Astrocyte (in vitro differentiated cells and primary cell): Measurements from ENCODE around the gene CHST11. TPM values are rescaled to one million over a fixed set of nuclear protein-coding genes. Genes with fewer than 3 reads are reported as not detected.

ENCODE experiments used
- DNase-seq: peaks from one replicate; pipeline ENCODE4 v3.0.0-alpha.2; 2010; ENCODE audit warnings: low read depth
- FAIRE-seq: peaks from 2 replicates; lab custom pipeline; 2011; peaks lifted over from hg19 to GRCh38; lab: Jason Lieb, UNC
- H2AFZ ChIP-seq: 2 replicates; pipeline ENCODE4 v1.6.0; 2012; ENCODE audit warnings: low read depth, low read length, inconsistent platforms
- H3K27ac ChIP-seq: 2 replicates; pipeline ENCODE4 v1.5.1; 2011; ENCODE audit warnings: low read depth, low read length, inconsistent platforms
- H3K27me3 ChIP-seq: 2 replicates; pipeline ENCODE4 v1.6.0; 2011; ENCODE audit warnings: low read length, inconsistent platforms; ENCODE audit not compliant: insufficient read depth
- H3K36me3 ChIP-seq: 2 replicates; pipeline ENCODE4 v1.5.1; 2011; ENCODE audit warnings: low read length, inconsistent platforms; ENCODE audit not compliant: insufficient read depth
- H3K4me1 ChIP-seq: 2 replicates; pipeline ENCODE4 v1.5.1; 2011; ENCODE audit warnings: low read length, inconsistent platforms; ENCODE audit not compliant: insufficient read depth
- H3K4me2 ChIP-seq: 2 replicates; pipeline ENCODE4 v1.6.0; 2012; ENCODE audit warnings: low read length, inconsistent platforms
- H3K4me3 ChIP-seq: 2 replicates; pipeline ENCODE4 v1.5.1; 2011; ENCODE audit warnings: low read depth, mild to moderate bottlenecking, low read length, inconsistent platforms; ENCODE audit not compliant: insufficient read depth
- H3K79me2 ChIP-seq: 2 replicates; pipeline ENCODE4 v1.6.0; 2012; ENCODE audit warnings: mild to moderate bottlenecking, low read length, inconsistent platforms; ENCODE audit not compliant: insufficient read depth
- H3K9ac ChIP-seq: 2 replicates; pipeline ENCODE4 v1.6.0; 2012; ENCODE audit warnings: mild to moderate bottlenecking, low read length, inconsistent platforms
- H3K9me3 ChIP-seq: 2 replicates; pipeline ENCODE4 v1.5.1; 2012; ENCODE audit warnings: low read depth, mild to moderate bottlenecking, low read length, inconsistent platforms; ENCODE audit not compliant: insufficient read depth
- H4K20me1 ChIP-seq: 2 replicates; pipeline ENCODE4 v1.6.0; 2012; ENCODE audit warnings: low read length, inconsistent platforms; ENCODE audit not compliant: insufficient read depth
- H3K27ac Mint-ChIP-seq: one replicate; pipeline ENCODE4 v1.8.0; 2021; ENCODE audit warnings: mild to moderate bottlenecking, mixed read lengths; ENCODE audit not compliant: unreplicated experiment
- H3K27me3 Mint-ChIP-seq: one replicate; pipeline ENCODE4 v1.8.0; 2021; ENCODE audit warnings: low read depth, mixed read lengths; ENCODE audit not compliant: unreplicated experiment
- H3K36me3 Mint-ChIP-seq: one replicate; pipeline ENCODE4 v1.8.0; 2021; ENCODE audit warnings: low read depth, mixed read lengths; ENCODE audit not compliant: unreplicated experiment
- H3K4me1 Mint-ChIP-seq: one replicate; pipeline ENCODE4 v1.8.0; 2021; ENCODE audit warnings: low read depth, mixed read lengths; ENCODE audit not compliant: unreplicated experiment
- H3K4me3 Mint-ChIP-seq: one replicate; pipeline ENCODE4 v1.8.0; 2021; ENCODE audit warnings: mild to moderate bottlenecking, moderate library complexity, mixed read lengths; ENCODE audit not compliant: unreplicated experiment
- H3K9me3 Mint-ChIP-seq: one replicate; pipeline ENCODE4 v1.8.0; 2021; ENCODE audit warnings: mild to moderate bottlenecking, mixed read lengths; ENCODE audit not compliant: unreplicated experiment
- CTCF ChIP-seq: IDR thresholded peaks from 2 replicates; pipeline ENCODE4 v1.5.1; 2011; ENCODE audit warnings: low read depth, mild to moderate bottlenecking, inconsistent platforms, low read length, moderate library complexity; ENCODE audit not compliant: insufficient read depth
- EZH2 ChIP-seq: IDR thresholded peaks from 2 replicates; pipeline ENCODE4 v1.6.1; 2012; ENCODE audit warnings: mild to moderate bottlenecking, low read length, inconsistent platforms; ENCODE audit not compliant: insufficient read depth
- total RNA-seq: library from RNA; stranded (reverse); gene quantifications from 2 replicates; pipeline ENCODE4 v1.2.1, GENCODE V29; 2021

CHST11 gene
- total RNA-seq, 1 donor from 2014 or later, result 30.2 TPM

GRCh38 chr12:104651811-104652210 is 195.1 kb downstream of the CHST11 start:
- Mint-ChIP-seq H3K9me3 (no peaks in the 10 kb centered on the region), H3K4me3 (no peak overlapping the region), H3K27me3 (no peaks in the 10 kb centered on the region), H3K4me1 (peaks cover 9% of the 10 kb centered on the region), H3K36me3 (peaks cover 5% of the 10 kb centered on the region), H3K27ac (no peak overlapping the region)
- Histone ChIP-seq H3K4me3 (no peak overlapping the region), H3K27me3 (no peaks in the 10 kb centered on the region), H3K9me3 (no peaks in the 10 kb centered on the region), H3K9ac (no peak overlapping the region), H4K20me1 (peaks cover 72% of the 10 kb centered on the region), H3K36me3 (no peaks in the 10 kb centered on the region), H3K4me1 (no peaks in the 10 kb centered on the region), H3K79me2 (peaks cover 8% of the 10 kb centered on the region), H3K27ac (no peak overlapping the region), H3K4me2 (no peak overlapping the region), H2AFZ (no peak overlapping the region)
- no peak for TF ChIP-seq EZH2
- no peak for TF ChIP-seq CTCF
- DNase-seq, result no peak
- FAIRE-seq, result no peak

- H3K4me1 Mint-ChIP-seq, result peaks cover 9% of the 10 kb centered on the region
- Histone ChIP-seq H3K4me2 (no peak overlapping the region), H3K79me2 (peaks cover 8% of the 10 kb centered on the region), H3K27ac (no peak overlapping the region), H3K4me1 (no peaks in the 10 kb centered on the region), H3K9me3 (no peaks in the 10 kb centered on the region), H3K4me3 (no peak overlapping the region), H2AFZ (no peak overlapping the region), H3K36me3 (no peaks in the 10 kb centered on the region), H4K20me1 (peaks cover 75% of the 10 kb centered on the region), H3K27me3 (no peaks in the 10 kb centered on the region), H3K9ac (no peak overlapping the region)
- no peaks in the 10 kb centered on the region for H3K9me3 Mint-ChIP-seq
- FAIRE-seq, result no peak
- H3K4me3 Mint-ChIP-seq, result no peak overlapping the region
- no peaks in the 10 kb centered on the region for H3K27me3 Mint-ChIP-seq
- H3K27ac Mint-ChIP-seq, result no peak overlapping the region
- peaks cover 5% of the 10 kb centered on the region for H3K36me3 Mint-ChIP-seq
- TF ChIP-seq CTCF, result no peak
- TF ChIP-seq EZH2, result no peak
- no peak for DNase-seq
Measured at GRCh38 chr12:104652358-104652757, 195.6 kb downstream of the CHST11 start.

GRCh38 chr12:104652910-104653309 is 196.2 kb downstream of the CHST11 start:
- Histone ChIP-seq H3K9me3 (no peaks in the 10 kb centered on the region), H3K4me3 (no peak overlapping the region), H3K9ac (no peak overlapping the region), H3K4me1 (no peaks in the 10 kb centered on the region), H3K36me3 (no peaks in the 10 kb centered on the region), H3K79me2 (peaks cover 8% of the 10 kb centered on the region), H2AFZ (no peak overlapping the region), H3K4me2 (no peak overlapping the region), H4K20me1 (peaks cover 77% of the 10 kb centered on the region), H3K27me3 (no peaks in the 10 kb centered on the region), H3K27ac (no peak overlapping the region)
- no peaks in the 10 kb centered on the region for H3K9me3 Mint-ChIP-seq
- H3K27ac Mint-ChIP-seq, result no peak overlapping the region
- FAIRE-seq, result no peak
- H3K27me3 Mint-ChIP-seq, result no peaks in the 10 kb centered on the region
- peaks cover 3% of the 10 kb centered on the region for H3K36me3 Mint-ChIP-seq
- no peak for DNase-seq
- TF ChIP-seq EZH2 (no peak), CTCF (no peak)
- H3K4me3 Mint-ChIP-seq, result no peak overlapping the region
- H3K4me1 Mint-ChIP-seq, result peaks cover 9% of the 10 kb centered on the region
